ENCODE measurements around the gene FRG2. TPM values are rescaled to one million over a fixed set of nuclear protein-coding genes. Genes with fewer than 3 reads are reported as not detected.
"Not testable (repeated sequence)": the region's sequence is repeated elsewhere in the genome, so short reads cannot be mapped to it uniquely, and the experiment has no call there.

FRG2 gene
- total RNA-seq, 3 donors from 2014 or later = not detected

GRCh38 chr4:189988877-189989431 is 38.1 kb downstream of the FRG2 start:
- no peak for DNase-seq (ENCODE audit: low spot score in 2 of 2)
- Histone ChIP-seq H3K36me3 (no peaks in the 10 kb centered on the region), H3K27me3 (no peaks in the 10 kb centered on the region), H3K4me3 (no peak overlapping the region), H3K27ac (no peak overlapping the region), H3K4me1 (no peaks in the 10 kb centered on the region), H3K9me3 (no peaks in the 10 kb centered on the region)
- TF ChIP-seq POLR2A (IDR thresholded peaks at IDR 0.05) (no peak), POLR2AphosphoS5 (IDR thresholded peaks at IDR 0.05) (no peak), CTCF (IDR thresholded peaks at IDR 0.05) (no peak)
- intact Hi-C loops (cut with DNase I; ENCODE audit: low total_unique reads) = no loop called here

- H3K4me3 ChIP-seq; H3K9me3 ChIP-seq; DNase-seq (ENCODE audit: low spot score in 2 of 2); intact Hi-C loops (cut with DNase I; ENCODE audit: low total_unique reads); H3K4me1 ChIP-seq; H3K36me3 ChIP-seq; H3K27ac ChIP-seq; H3K27me3 ChIP-seq: not testable (repeated sequence)
These were observed 41.3 kb downstream of the FRG2 start for GRCh38 chr4:189985651-189986243.

- H3K27ac ChIP-seq = not testable (repeated sequence)
These were observed 42.4 kb downstream of the FRG2 start for GRCh38 chr4:189984661-189985060.

GRCh38 chr4:189983916-189984526 is 43.0 kb downstream of the FRG2 start:
- H3K27ac ChIP-seq; H3K36me3 ChIP-seq; H3K4me3 ChIP-seq; H3K9me3 ChIP-seq; intact Hi-C loops (cut with DNase I; ENCODE audit: low total_unique reads); H3K4me1 ChIP-seq; DNase-seq (ENCODE audit: low spot score in 2 of 2); H3K27me3 ChIP-seq: not testable (repeated sequence)

More at GRCh38 chr4:189984661-189985060, 42.4 kb downstream of the FRG2 start:
- H3K9me3 ChIP-seq; H3K4me1 ChIP-seq; H3K36me3 ChIP-seq; intact Hi-C loops (cut with DNase I; ENCODE audit: low total_unique reads); DNase-seq (ENCODE audit: low spot score in 2 of 2); H3K4me3 ChIP-seq; H3K27me3 ChIP-seq: not testable (repeated sequence)

- no peaks in the 10 kb centered on the region for H3K36me3 ChIP-seq
These were observed 45.1 kb downstream of the FRG2 start for GRCh38 chr4:189981970-189982369.

GRCh38 chr4:189980292-189980691 is 46.8 kb downstream of the FRG2 start:
- DNase-seq (ENCODE audit: low spot score in 2 of 2); H3K27me3 ChIP-seq; intact Hi-C loops (cut with DNase I; ENCODE audit: low total_unique reads): not testable (repeated sequence)

More at GRCh38 chr4:189981970-189982369, 45.1 kb downstream of the FRG2 start:
- intact Hi-C loops (cut with DNase I; ENCODE audit: low total_unique reads) = no loop called here
- Histone ChIP-seq H3K9me3 (no peaks in the 10 kb centered on the region), H3K27me3 (no peaks in the 10 kb centered on the region), H3K4me3 (no peak overlapping the region), H3K27ac (no peak overlapping the region), H3K4me1 (no peaks in the 10 kb centered on the region)
- TF ChIP-seq CTCF (IDR thresholded peaks at IDR 0.05) (no peak), POLR2A (IDR thresholded peaks at IDR 0.05) (no peak)
- DNase-seq (ENCODE audit: low spot score in 2 of 2) = no peak

GRCh38 chr4:189979196-189980047 is 47.6 kb downstream of the FRG2 start:
- H3K27ac ChIP-seq = no peak overlapping the region
- no peak for DNase-seq (ENCODE audit: low spot score in 2 of 2)
- H3K4me3 ChIP-seq = no peak overlapping the region
- H3K36me3 ChIP-seq = no peaks in the 10 kb centered on the region
- H3K9me3 ChIP-seq = no peaks in the 10 kb centered on the region
- no peaks in the 10 kb centered on the region for H3K4me1 ChIP-seq
- H3K27me3 ChIP-seq = no peaks in the 10 kb centered on the region
- TF ChIP-seq POLR2A (IDR thresholded peaks at IDR 0.05) = no peak
- no peak for TF ChIP-seq CTCF (IDR thresholded peaks at IDR 0.05)
- TF ChIP-seq POLR2AphosphoS5 (IDR thresholded peaks at IDR 0.05) = no peak
- intact Hi-C loops (cut with DNase I; ENCODE audit: low total_unique reads) = no loop called here

More at GRCh38 chr4:189980292-189980691, 46.8 kb downstream of the FRG2 start:
- not testable (repeated sequence) for H3K4me3 ChIP-seq, H3K4me1 ChIP-seq, H3K36me3 ChIP-seq, H3K9me3 ChIP-seq, H3K27ac ChIP-seq

Measured in breast epithelium (tissue), 4 donors.